ENCODE data around the gene CEMP1. TPM values are rescaled to one million over a fixed set of nuclear protein-coding genes. Genes with fewer than 3 reads are reported as not detected.

CEMP1 gene
- total RNA-seq, 1 donor from 2014 or later, result not detected

DNA sequence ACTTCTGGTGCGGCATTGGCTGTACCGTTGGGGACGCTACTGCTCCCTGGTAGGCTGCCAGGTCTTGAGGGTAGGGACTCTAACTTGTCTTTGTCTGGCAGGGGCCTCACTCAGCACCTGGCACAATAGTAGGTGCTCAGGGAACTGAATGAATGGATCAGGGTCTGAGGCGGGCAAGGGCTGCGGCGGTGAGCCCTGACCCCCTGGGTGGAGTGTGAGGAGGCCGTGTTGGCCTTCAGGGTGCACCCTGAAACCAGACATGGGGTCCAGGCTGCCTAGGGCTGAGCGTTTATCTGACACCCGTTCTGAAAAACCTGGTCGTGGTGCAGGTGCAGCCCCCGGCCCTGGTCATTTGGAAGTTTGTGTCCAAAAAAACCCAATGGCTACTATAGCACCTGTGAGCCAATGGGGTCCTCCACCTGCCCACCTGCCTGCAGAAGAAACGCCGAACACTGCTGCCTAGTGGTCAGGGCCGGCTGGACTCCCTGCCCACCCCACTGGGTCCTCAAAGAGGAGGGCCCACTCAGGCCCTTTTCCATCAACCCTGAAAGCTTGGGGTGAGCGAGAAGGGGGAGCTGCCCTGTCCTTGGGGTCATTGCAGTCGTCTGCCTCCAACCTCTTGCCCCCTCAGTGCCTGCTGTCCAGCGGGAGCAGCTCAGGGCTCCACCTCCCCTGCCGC is 22.3 kb downstream of the CEMP1 start:
- Histone ChIP-seq H3K36me3 (no peaks in the 10 kb centered on the region), H3K4me1 (peaks cover 32% of the 10 kb centered on the region), H3K27me3 (ENCODE audit: low read depth) (no peaks in the 10 kb centered on the region), H3K9me3 (replicated peaks) (no peaks in the 10 kb centered on the region), H3K27ac (replicated peaks) (no peak overlapping the region), H3K4me3 (no peak overlapping the region)
- DNase-seq, result no peak
- no peak for TF ChIP-seq CTCF (IDR thresholded peaks at IDR 0.05; ENCODE audit: borderline replicate concordance)
- intact Hi-C loops (cut with micrococcal nuclease), result no loop called here

GRCh38 chr16:2507665-2508064 is 23.5 kb downstream of the CEMP1 start:
- DNase-seq, result peak; percentile 57
- no peaks in the 10 kb centered on the region for H3K27me3 ChIP-seq (ENCODE audit: low read depth)
- no peak for TF ChIP-seq CTCF (IDR thresholded peaks at IDR 0.05; ENCODE audit: borderline replicate concordance)
- peak overlapping the region; percentile 58 for H3K27ac ChIP-seq (replicated peaks)
- H3K4me3 ChIP-seq, result no peak overlapping the region
- intact Hi-C loops (cut with micrococcal nuclease), result no loop called here
- H3K4me1 ChIP-seq, result peaks cover 33% of the 10 kb centered on the region
- H3K36me3 ChIP-seq, result no peaks in the 10 kb centered on the region
- no peaks in the 10 kb centered on the region for H3K9me3 ChIP-seq (replicated peaks)

- H3K9me3 ChIP-seq (replicated peaks), result no peaks in the 10 kb centered on the region
- H3K4me1 ChIP-seq, result peaks cover 37% of the 10 kb centered on the region
- no peak overlapping the region for H3K4me3 ChIP-seq
- no peaks in the 10 kb centered on the region for H3K27me3 ChIP-seq (ENCODE audit: low read depth)
- TF ChIP-seq CTCF (IDR thresholded peaks at IDR 0.05; ENCODE audit: borderline replicate concordance), result no peak
- no peaks in the 10 kb centered on the region for H3K36me3 ChIP-seq
- peak overlapping the region; percentile 58 for H3K27ac ChIP-seq (replicated peaks)
- DNase-seq, result peak; percentile 53
- intact Hi-C loops (cut with micrococcal nuclease), result no loop called here
Measured at GRCh38 chr16:2507052-2507659, 24.1 kb downstream of the CEMP1 start.

GRCh38 chr16:2505695-2506094 is 25.5 kb downstream of the CEMP1 start:
- Histone ChIP-seq H3K4me1 (peaks cover 42% of the 10 kb centered on the region), H3K36me3 (no peaks in the 10 kb centered on the region), H3K4me3 (no peak overlapping the region), H3K27me3 (ENCODE audit: low read depth) (no peaks in the 10 kb centered on the region), H3K9me3 (replicated peaks) (no peaks in the 10 kb centered on the region), H3K27ac (replicated peaks) (peak overlapping the region; percentile 46)
- no peak for DNase-seq
- intact Hi-C loops (cut with micrococcal nuclease), result no loop called here
- no peak for TF ChIP-seq CTCF (IDR thresholded peaks at IDR 0.05; ENCODE audit: borderline replicate concordance)

DNA sequence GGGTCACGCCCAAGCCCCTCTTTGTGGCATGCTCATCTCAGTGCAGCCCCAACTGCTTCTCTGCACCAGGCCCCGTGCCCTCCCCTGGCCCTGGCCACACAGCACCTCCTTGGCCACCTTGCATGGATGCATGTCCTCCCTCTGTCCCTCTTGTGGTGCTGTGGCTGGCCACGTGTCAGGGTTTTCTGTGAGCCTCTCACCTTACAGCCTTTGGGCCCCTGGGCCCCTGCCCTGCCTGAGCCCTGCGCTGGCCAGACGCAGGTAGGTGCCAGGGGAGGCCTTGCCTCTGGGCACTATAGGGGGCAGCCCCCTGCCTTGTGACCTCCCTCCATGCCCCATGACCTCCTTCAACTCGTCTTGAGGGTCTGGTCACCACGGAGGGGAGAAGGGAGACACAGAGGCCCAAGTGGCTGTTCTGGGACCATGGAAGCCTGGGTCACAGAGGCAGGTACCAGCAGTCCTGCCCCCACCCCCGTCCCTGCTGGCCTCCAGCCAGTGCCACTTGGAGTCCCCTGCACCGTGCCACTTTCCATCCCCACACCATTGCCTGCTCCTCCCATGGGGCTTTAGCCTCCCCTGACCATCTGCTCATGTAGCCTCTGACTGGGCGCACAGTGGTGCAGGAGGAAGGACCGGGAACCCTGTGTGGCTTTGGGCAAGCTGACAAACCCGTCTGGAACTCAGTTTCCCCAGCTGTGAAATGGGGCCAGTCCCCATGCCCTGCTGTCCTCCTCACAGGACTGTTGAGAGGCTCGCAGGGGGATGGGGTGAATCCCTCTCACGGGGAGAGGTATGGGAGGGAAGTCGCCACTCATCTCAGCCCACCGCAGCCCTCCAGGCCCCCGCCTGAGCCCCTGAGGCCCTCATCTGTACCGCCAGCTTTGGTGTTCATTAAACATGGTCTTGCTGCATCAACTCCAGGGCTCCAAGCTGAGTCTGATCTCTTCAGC is 29.0 kb downstream of the CEMP1 start:
- DNase-seq, result no peak
- intact Hi-C loops (cut with micrococcal nuclease), result no loop called here

More for the DNA sequence above, 29.0 kb downstream of the CEMP1 start:
- Histone ChIP-seq H3K27ac (replicated peaks) (peak overlapping the region; percentile 65), H3K27me3 (ENCODE audit: low read depth) (no peaks in the 10 kb centered on the region), H3K4me1 (peaks cover 70% of the 10 kb centered on the region), H3K9me3 (replicated peaks) (no peaks in the 10 kb centered on the region), H3K36me3 (no peaks in the 10 kb centered on the region), H3K4me3 (peak overlapping the region; percentile 51)
- no peak for TF ChIP-seq CTCF (IDR thresholded peaks at IDR 0.05; ENCODE audit: borderline replicate concordance)

Data from left ventricle myocardium inferior (tissue), 1 donor.